ENCODE measurements around the gene RUNX2. TPM values are rescaled to one million over a fixed set of nuclear protein-coding genes. Genes with fewer than 3 reads are reported as not detected.

RUNX2 gene
- total and polyA plus RNA-seq, 2 experiments from 2014 or later = 0.66 to 1.7 TPM

GRCh38 chr6:45366534-45366933 lies 38.4 kb downstream of the RUNX2 start (continued):
- TF ChIP-seq, protein P1, sequence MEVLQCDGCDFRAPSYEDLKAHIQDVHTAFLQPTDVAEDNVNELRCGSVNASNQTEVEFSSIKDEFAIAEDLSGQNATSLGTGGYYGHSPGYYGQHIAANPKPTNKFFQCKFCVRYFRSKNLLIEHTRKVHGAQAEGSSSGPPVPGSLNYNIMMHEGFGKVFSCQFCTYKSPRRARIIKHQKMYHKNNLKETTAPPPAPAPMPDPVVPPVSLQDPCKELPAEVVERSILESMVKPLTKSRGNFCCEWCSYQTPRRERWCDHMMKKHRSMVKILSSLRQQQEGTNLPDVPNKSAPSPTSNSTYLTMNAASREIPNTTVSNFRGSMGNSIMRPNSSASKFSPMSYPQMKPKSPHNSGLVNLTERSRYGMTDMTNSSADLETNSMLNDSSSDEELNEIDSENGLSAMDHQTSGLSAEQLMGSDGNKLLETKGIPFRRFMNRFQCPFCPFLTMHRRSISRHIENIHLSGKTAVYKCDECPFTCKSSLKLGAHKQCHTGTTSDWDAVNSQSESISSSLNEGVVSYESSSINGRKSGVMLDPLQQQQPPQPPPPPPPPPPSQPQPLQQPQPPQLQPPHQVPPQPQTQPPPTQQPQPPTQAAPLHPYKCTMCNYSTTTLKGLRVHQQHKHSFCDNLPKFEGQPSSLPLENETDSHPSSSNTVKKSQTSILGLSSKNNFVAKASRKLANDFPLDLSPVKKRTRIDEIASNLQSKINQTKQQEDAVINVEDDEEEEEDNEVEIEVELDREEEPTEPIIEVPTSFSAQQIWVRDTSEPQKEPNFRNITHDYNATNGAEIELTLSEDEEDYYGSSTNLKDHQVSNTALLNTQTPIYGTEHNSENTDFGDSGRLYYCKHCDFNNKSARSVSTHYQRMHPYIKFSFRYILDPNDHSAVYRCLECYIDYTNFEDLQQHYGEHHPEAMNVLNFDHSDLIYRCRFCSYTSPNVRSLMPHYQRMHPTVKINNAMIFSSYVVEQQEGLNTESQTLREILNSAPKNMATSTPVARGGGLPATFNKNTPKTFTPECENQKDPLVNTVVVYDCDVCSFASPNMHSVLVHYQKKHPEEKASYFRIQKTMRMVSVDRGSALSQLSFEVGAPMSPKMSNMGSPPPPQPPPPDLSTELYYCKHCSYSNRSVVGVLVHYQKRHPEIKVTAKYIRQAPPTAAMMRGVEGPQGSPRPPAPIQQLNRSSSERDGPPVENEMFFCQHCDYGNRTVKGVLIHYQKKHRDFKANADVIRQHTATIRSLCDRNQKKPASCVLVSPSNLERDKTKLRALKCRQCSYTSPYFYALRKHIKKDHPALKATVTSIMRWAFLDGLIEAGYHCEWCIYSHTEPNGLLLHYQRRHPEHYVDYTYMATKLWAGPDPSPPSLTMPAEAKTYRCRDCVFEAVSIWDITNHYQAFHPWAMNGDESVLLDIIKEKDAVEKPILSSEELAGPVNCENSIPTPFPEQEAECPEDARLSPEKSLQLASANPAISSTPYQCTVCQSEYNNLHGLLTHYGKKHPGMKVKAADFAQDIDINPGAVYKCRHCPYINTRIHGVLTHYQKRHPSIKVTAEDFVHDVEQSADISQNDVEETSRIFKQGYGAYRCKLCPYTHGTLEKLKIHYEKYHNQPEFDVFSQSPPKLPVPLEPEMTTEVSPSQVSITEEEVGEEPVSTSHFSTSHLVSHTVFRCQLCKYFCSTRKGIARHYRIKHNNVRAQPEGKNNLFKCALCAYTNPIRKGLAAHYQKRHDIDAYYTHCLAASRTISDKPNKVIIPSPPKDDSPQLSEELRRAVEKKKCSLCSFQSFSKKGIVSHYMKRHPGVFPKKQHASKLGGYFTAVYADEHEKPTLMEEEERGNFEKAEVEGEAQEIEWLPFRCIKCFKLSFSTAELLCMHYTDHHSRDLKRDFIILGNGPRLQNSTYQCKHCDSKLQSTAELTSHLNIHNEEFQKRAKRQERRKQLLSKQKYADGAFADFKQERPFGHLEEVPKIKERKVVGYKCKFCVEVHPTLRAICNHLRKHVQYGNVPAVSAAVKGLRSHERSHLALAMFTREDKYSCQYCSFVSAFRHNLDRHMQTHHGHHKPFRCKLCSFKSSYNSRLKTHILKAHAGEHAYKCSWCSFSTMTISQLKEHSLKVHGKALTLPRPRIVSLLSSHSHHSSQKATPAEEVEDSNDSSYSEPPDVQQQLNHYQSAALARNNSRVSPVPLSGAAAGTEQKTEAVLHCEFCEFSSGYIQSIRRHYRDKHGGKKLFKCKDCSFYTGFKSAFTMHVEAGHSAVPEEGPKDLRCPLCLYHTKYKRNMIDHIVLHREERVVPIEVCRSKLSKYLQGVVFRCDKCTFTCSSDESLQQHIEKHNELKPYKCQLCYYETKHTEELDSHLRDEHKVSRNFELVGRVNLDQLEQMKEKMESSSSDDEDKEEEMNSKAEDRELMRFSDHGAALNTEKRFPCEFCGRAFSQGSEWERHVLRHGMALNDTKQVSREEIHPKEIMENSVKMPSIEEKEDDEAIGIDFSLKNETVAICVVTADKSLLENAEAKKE (CRISPR knock-in tag; IDR thresholded peaks at IDR 0.05) = no peak
- TF ChIP-seq ZNF331 (CRISPR knock-in tag; IDR thresholded peaks at IDR 0.05; ENCODE audit: low read depth) (no peak), ZNF114 (CRISPR knock-in tag; IDR thresholded peaks at IDR 0.05) (no peak), EZH2 (IDR thresholded peaks at IDR 0.05; ENCODE audit: low read depth, unreplicated experiment) (no peak), STAT1 (IDR thresholded peaks at IDR 0.05; ENCODE audit: unreplicated experiment) (no peak), JUNB (IDR thresholded peaks at IDR 0.05; ENCODE audit: unreplicated experiment) (no peak), POLR2AphosphoS5 (IDR thresholded peaks at IDR 0.05; ENCODE audit: low read depth) (no peak), NANOG (IDR thresholded peaks at IDR 0.05; ENCODE audit: borderline replicate concordance) (no peak), EZH2phosphoT487 (IDR thresholded peaks at IDR 0.05; ENCODE audit: unreplicated experiment) (no peak)
- TF ChIP-seq, protein P2, sequence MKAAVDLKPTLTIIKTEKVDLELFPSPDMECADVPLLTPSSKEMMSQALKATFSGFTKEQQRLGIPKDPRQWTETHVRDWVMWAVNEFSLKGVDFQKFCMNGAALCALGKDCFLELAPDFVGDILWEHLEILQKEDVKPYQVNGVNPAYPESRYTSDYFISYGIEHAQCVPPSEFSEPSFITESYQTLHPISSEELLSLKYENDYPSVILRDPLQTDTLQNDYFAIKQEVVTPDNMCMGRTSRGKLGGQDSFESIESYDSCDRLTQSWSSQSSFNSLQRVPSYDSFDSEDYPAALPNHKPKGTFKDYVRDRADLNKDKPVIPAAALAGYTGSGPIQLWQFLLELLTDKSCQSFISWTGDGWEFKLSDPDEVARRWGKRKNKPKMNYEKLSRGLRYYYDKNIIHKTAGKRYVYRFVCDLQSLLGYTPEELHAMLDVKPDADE (IDR thresholded peaks at IDR 0.05) = no peak
- TF ChIP-seq, protein P3, sequence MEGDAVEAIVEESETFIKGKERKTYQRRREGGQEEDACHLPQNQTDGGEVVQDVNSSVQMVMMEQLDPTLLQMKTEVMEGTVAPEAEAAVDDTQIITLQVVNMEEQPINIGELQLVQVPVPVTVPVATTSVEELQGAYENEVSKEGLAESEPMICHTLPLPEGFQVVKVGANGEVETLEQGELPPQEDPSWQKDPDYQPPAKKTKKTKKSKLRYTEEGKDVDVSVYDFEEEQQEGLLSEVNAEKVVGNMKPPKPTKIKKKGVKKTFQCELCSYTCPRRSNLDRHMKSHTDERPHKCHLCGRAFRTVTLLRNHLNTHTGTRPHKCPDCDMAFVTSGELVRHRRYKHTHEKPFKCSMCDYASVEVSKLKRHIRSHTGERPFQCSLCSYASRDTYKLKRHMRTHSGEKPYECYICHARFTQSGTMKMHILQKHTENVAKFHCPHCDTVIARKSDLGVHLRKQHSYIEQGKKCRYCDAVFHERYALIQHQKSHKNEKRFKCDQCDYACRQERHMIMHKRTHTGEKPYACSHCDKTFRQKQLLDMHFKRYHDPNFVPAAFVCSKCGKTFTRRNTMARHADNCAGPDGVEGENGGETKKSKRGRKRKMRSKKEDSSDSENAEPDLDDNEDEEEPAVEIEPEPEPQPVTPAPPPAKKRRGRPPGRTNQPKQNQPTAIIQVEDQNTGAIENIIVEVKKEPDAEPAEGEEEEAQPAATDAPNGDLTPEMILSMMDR (conservative IDR thresholded peaks at IDR 0.05; ENCODE audit: low read depth in 2 of 2) = no peak
